ENCODE results near the gene TMEM245. TPM values are rescaled to one million over a fixed set of nuclear protein-coding genes. Genes with fewer than 3 reads are reported as not detected.

Gene TMEM245
- total and polyA plus RNA-seq, 2 experiments from 2014 or later: 20.8 to 30.2 TPM

DNA sequence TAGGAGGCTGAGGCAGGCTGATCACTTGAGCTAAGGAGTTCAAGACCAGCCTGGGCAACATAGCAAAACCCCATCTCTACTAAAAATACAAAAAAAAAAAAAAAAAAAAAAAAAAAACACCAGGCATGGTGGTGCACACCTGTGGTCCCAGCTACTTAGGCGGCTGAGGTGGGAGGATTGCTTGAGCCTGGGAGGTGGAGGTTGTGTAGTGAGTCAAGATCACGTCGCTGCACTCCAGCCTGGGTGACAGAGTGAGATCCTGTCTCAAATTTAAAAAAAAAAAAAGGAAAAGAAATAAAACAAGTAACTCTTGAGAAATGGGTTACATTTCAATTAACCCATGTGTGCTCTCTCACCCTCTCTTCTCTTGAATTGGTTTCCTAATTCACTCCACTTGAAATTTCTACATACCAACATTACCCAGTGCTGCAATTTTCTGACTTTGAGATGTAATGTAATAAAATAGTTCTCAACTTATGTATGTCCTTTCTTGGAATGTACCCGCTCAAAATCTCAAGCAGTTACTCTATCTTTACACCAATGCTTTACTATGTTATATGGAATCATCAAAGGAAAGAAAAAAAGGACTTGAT, 35.8 kb downstream of the TMEM245 start:
- Histone ChIP-seq H3F3A (ENCODE audit: insufficient read depth) (no peaks in the 10 kb centered on the region), H4K20me1 (ENCODE audit: insufficient read depth) (no peaks in the 10 kb centered on the region), H3K9me2 (ENCODE audit: insufficient read depth) (no peaks in the 10 kb centered on the region), H3K36me3 (ENCODE audit: low read depth) (peaks cover 35% of the 10 kb centered on the region), H3K9ac (no peak overlapping the region), H3K9me3 (ENCODE audit: low read depth) (no peaks in the 10 kb centered on the region), H3K27ac (no peak overlapping the region), H3K4me3 (no peak overlapping the region), H3K27me3 (replicated peaks; ENCODE audit: insufficient read depth) (no peaks in the 10 kb centered on the region), H3K4me2 (ENCODE audit: unreplicated experiment) (no peak overlapping the region), H3K79me2 (ENCODE audit: insufficient read depth) (0 out of 2 replicates have a peak, but pooled peaks cover 14% of the 10 kb centered on the region), H3K4me1 (ENCODE audit: insufficient read depth) (no peaks in the 10 kb centered on the region), H2AFZ (no peak overlapping the region)
- no peak for DNase-seq
- 97 to 99% methylated on average over 4 of the region's 4 CpGs for WGBS, 2 experiments (ENCODE audit: low coverage in 1 of 2, low lambda C conversion rate in 2 of 2, missing lambda C conversion rate in 2 of 2)
- in situ Hi-C loops (cut with MboI): no loop called here
- no peak for TF ChIP-seq EZH2phosphoT487 (IDR thresholded peaks at IDR 0.05; ENCODE audit: insufficient read depth, low read depth)
- TF ChIP-seq EZH2 (IDR thresholded peaks at IDR 0.05; ENCODE audit: insufficient read depth, poor library complexity, severe bottlenecking): no peak

DNA sequence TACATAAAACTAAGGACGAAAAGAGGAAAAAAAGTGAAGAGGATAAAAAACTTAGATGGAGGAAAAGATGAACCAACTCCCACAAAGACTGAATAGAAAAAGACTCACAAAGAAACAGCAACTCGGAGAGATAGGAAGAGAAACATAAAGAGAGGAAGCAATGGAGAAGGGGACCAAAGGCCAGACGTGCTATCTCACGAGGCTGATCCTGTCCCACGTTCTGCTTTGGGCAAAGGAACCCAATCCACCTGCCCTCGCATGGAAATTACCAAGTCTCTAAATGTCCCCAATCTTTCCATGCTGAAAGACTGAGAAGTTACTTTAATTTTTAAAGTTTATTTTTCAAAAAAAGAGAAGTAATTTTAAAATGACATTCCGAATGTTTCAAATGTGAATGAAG, 36.6 kb downstream of the TMEM245 start:
- Histone ChIP-seq H4K20me1 (ENCODE audit: insufficient read depth) (no peaks in the 10 kb centered on the region), H3K36me3 (ENCODE audit: low read depth) (peaks cover 43% of the 10 kb centered on the region), H3K9me2 (ENCODE audit: insufficient read depth) (no peaks in the 10 kb centered on the region), H3K9me3 (ENCODE audit: low read depth) (no peaks in the 10 kb centered on the region), H3K79me2 (ENCODE audit: insufficient read depth) (0 out of 2 replicates have a peak, but pooled peaks cover 14% of the 10 kb centered on the region), H3K4me2 (ENCODE audit: unreplicated experiment) (no peak overlapping the region), H3K27me3 (replicated peaks; ENCODE audit: insufficient read depth) (no peaks in the 10 kb centered on the region), H3K9ac (no peak overlapping the region), H2AFZ (no peak overlapping the region), H3K4me1 (ENCODE audit: insufficient read depth) (no peaks in the 10 kb centered on the region), H3F3A (ENCODE audit: insufficient read depth) (no peaks in the 10 kb centered on the region), H3K27ac (no peak overlapping the region), H3K4me3 (no peak overlapping the region)
- no peak for DNase-seq
- WGBS, 2 experiments (ENCODE audit: low coverage in 1 of 2, low lambda C conversion rate in 2 of 2, missing lambda C conversion rate in 2 of 2): 85 to 86% methylated on average over 7 of the region's 7 CpGs
- in situ Hi-C loops (cut with MboI): no loop called here
- TF ChIP-seq EZH2 (IDR thresholded peaks at IDR 0.05; ENCODE audit: insufficient read depth, poor library complexity, severe bottlenecking): no peak
- TF ChIP-seq EZH2phosphoT487 (IDR thresholded peaks at IDR 0.05; ENCODE audit: insufficient read depth, low read depth): no peak

DNA sequence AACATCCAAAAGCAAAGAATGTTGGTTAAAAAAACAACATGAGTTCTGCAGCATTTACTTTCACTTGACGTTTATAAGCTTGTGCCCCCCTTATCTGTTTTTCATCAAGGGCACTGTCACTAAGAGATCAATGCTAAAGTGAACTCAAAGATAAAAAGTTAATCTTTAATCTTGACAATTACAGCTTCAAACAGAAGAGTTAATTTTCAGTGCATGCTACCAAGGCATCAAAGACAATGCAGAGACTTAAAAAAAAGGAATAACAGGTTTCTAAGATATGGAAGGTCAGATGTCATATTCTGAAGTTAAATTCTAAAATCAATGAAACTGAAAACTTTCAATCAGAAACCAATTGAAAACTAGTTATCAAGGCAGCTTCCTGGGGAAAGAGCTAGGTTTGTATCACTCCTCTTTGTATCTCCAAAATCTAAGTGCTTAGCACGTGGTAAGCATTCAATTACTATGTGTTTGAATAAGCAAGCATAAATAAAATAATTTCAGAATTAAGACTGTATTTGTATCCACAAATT, 37.6 kb downstream of the TMEM245 start:
- H3K9me3 ChIP-seq (ENCODE audit: low read depth): no peaks in the 10 kb centered on the region
- no peak overlapping the region for H3K9ac ChIP-seq
- peaks cover 46% of the 10 kb centered on the region for H3K36me3 ChIP-seq (ENCODE audit: low read depth)
- H2AFZ ChIP-seq: no peak overlapping the region
- no peak for DNase-seq
- in situ Hi-C loops (cut with MboI): no loop called here
- no peaks in the 10 kb centered on the region for H4K20me1 ChIP-seq (ENCODE audit: insufficient read depth)
- H3K27me3 ChIP-seq (replicated peaks; ENCODE audit: insufficient read depth): no peaks in the 10 kb centered on the region
- H3K4me1 ChIP-seq (ENCODE audit: insufficient read depth): no peaks in the 10 kb centered on the region
- TF ChIP-seq EZH2phosphoT487 (IDR thresholded peaks at IDR 0.05; ENCODE audit: insufficient read depth, low read depth) (no peak), EZH2 (IDR thresholded peaks at IDR 0.05; ENCODE audit: insufficient read depth, poor library complexity, severe bottlenecking) (no peak)
- H3K79me2 ChIP-seq (ENCODE audit: insufficient read depth): 0 out of 2 replicates have a peak, but pooled peaks cover 11% of the 10 kb centered on the region
- no peak overlapping the region for H3K4me2 ChIP-seq (ENCODE audit: unreplicated experiment)
- no peaks in the 10 kb centered on the region for H3F3A ChIP-seq (ENCODE audit: insufficient read depth)
- 57 to 60% methylated on average over 2 of the region's 2 CpGs for WGBS, 2 experiments (ENCODE audit: low coverage in 1 of 2, low lambda C conversion rate in 2 of 2, missing lambda C conversion rate in 2 of 2)
- no peaks in the 10 kb centered on the region for H3K9me2 ChIP-seq (ENCODE audit: insufficient read depth)
- H3K4me3 ChIP-seq: no peak overlapping the region
- no peak overlapping the region for H3K27ac ChIP-seq

DNA sequence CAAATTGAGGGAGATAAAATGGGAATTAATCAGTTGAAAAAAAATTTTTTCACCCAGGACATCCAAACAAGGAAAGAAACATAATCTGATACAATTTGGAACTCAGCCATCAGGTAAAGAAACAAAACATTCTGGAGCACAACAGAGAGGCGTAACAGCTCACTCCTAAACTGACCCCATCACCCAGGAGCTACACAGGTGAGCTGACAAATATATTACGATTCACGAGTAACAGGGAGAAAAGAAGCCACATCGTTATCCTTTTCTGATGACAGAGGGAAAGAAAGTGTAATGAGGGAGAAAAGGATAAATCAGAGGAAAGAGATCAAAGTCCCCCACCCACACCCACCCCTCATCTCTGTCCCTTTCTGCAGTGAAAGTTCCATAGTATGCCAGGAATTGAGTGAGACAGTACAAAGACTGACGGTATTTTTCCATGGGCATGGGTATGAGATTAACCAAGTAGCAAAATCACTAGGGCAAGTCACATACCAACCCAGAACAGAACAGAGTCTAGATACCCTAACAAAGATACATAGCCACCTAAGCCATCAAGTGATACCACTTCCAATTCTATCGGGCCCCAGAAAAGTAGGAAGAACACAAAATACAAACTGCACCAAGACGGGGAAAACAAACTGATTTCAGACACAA, 45.4 kb downstream of the TMEM245 start:
- in situ Hi-C loops (cut with MboI): no loop called here
- H3K4me1 ChIP-seq (ENCODE audit: insufficient read depth): peaks cover 5% of the 10 kb centered on the region; the same call in 1 of the 2 replicates
- H4K20me1 ChIP-seq (ENCODE audit: insufficient read depth): no peaks in the 10 kb centered on the region
- no peak for DNase-seq
- H3K4me3 ChIP-seq: no peak overlapping the region
- no peaks in the 10 kb centered on the region for H3K79me2 ChIP-seq (ENCODE audit: insufficient read depth)
- no peak overlapping the region for H3K9ac ChIP-seq
- no peaks in the 10 kb centered on the region for H3K9me2 ChIP-seq (ENCODE audit: insufficient read depth)
- H3K27me3 ChIP-seq (replicated peaks; ENCODE audit: insufficient read depth): no peaks in the 10 kb centered on the region
- H2AFZ ChIP-seq: no peak overlapping the region
- no peak overlapping the region for H3K4me2 ChIP-seq (ENCODE audit: unreplicated experiment)
- peaks cover 30% of the 10 kb centered on the region; the same call in 1 of the 2 replicates for H3K36me3 ChIP-seq (ENCODE audit: low read depth)
- no peaks in the 10 kb centered on the region for H3K9me3 ChIP-seq (ENCODE audit: low read depth)
- H3F3A ChIP-seq (ENCODE audit: insufficient read depth): no peaks in the 10 kb centered on the region
- TF ChIP-seq EZH2phosphoT487 (IDR thresholded peaks at IDR 0.05; ENCODE audit: insufficient read depth, low read depth) (no peak), EZH2 (IDR thresholded peaks at IDR 0.05; ENCODE audit: insufficient read depth, poor library complexity, severe bottlenecking) (no peak)
- WGBS, 2 experiments (ENCODE audit: low coverage in 1 of 2, low lambda C conversion rate in 2 of 2, missing lambda C conversion rate in 2 of 2): 97% methylated on average over 7 of the region's 7 CpGs
- H3K27ac ChIP-seq: no peak overlapping the region

Measured in GM23248 (cell line).